Measurements from ENCODE around the gene CC2D1B. TPM values are rescaled to one million over a fixed set of nuclear protein-coding genes. Genes with fewer than 3 reads are reported as not detected.

The CC2D1B gene
- total RNA-seq, 2 donors from 2014 or later = 23.6 to 48.5 TPM

DNA sequence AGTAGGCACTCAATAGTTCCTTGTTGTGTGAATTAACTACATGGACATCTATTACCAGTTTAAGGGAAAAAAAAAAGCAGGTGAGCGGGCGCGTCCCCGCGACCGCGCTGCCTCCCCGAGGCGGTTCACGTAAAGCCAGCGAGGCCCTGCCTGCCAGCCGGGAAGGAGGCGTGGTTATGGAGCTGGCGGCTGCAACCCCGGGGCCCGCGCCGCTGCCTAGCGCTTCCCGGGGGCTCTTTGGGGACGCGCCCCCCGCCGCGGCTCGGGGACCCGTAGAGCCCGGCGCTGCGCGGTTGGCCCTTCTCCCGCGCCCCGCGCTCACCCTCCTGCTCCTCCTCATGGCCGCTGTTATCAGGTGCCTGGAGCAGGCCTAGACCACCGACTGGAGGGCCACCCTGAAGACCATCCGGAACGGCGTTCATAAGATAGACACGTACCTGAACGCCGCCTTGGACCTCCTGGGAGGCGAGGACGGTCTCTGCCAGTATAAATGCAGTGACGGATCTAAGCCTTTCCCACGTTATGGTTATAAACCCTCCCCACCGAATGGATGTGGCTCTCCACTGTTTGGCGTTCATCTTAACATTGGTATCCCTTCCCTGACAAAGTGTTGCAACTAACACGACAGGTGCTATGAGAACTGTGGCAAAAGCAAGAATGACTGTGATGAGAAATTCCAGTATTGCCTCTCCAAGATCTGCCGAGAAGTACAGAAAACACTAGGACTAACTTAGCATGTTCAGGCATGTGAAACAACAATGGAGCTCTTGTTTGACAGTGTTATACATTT is 2.6 kb upstream of the CC2D1B start:
- H3K9me3 ChIP-seq = no peaks in the 10 kb centered on the region
- no peaks in the 10 kb centered on the region for H3K36me3 ChIP-seq (replicated peaks in 1 of 2; ENCODE audit: insufficient read depth in 1 of 2, low read depth in 2 of 2)
- WGBS, 2 donors = 2 to 6% methylated on average over 29 to 50 of the region's 51 CpGs
- peak overlapping the region; percentile 28 to 86 (median 79) for H3K27ac ChIP-seq
- DNase-seq = peak; percentile 74 to 81 (median 76)
- no peaks in the 10 kb centered on the region for H3K27me3 ChIP-seq
- peak in 2 of 3 donors; percentile 27 to 32 for TF ChIP-seq POLR2A (IDR thresholded peaks at IDR 0.05)
- TF ChIP-seq, protein P1, sequence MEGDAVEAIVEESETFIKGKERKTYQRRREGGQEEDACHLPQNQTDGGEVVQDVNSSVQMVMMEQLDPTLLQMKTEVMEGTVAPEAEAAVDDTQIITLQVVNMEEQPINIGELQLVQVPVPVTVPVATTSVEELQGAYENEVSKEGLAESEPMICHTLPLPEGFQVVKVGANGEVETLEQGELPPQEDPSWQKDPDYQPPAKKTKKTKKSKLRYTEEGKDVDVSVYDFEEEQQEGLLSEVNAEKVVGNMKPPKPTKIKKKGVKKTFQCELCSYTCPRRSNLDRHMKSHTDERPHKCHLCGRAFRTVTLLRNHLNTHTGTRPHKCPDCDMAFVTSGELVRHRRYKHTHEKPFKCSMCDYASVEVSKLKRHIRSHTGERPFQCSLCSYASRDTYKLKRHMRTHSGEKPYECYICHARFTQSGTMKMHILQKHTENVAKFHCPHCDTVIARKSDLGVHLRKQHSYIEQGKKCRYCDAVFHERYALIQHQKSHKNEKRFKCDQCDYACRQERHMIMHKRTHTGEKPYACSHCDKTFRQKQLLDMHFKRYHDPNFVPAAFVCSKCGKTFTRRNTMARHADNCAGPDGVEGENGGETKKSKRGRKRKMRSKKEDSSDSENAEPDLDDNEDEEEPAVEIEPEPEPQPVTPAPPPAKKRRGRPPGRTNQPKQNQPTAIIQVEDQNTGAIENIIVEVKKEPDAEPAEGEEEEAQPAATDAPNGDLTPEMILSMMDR (IDR thresholded peaks at IDR 0.05) = peak in 3 of 7 experiments; percentile 7 to 15 (median 14)
- peaks cover 37% of the 10 kb centered on the region for H3K4me1 ChIP-seq
- intact Hi-C loops (cut with DNase I) = no loop called here
- ATAC-seq = peak; percentile 19
- peak overlapping the region; percentile 24 to 50 for H3K4me3 ChIP-seq

DNA sequence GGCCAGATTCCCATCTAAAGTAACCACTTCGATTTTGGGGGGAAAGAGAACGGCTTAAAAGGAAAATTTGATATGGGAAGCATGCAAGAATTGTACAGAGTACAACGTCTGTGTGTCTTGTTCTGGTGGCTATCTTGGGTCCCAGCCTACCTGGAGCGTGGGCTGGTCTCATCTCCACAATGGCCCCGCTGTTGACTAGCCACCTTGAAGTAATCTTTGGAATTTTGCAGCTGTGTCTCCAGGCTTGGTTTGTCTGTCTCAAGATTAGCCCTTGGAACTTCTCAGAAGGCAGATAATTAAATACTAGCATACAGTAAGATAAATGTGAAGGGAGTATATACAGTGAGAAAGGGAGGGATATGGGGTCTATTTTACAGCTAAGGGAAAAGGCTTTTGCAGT is 1.3 kb upstream of the CC2D1B start:
- ATAC-seq = no peak
- H3K9me3 ChIP-seq = no peaks in the 10 kb centered on the region
- no peak overlapping the region for H3K27ac ChIP-seq
- intact Hi-C loops (cut with DNase I) = no loop called here
- DNase-seq = no peak
- 87 to 97% methylated on average over 5 of the region's 5 CpGs for WGBS, 2 donors
- no peaks in the 10 kb centered on the region for H3K36me3 ChIP-seq (replicated peaks in 1 of 2; ENCODE audit: insufficient read depth in 1 of 2, low read depth in 2 of 2)
- H3K4me3 ChIP-seq = no peak overlapping the region
- H3K27me3 ChIP-seq = no peaks in the 10 kb centered on the region
- H3K4me1 ChIP-seq = peaks cover 41% of the 10 kb centered on the region
- no peak for TF ChIP-seq POLR2A (IDR thresholded peaks at IDR 0.05)
- TF ChIP-seq, protein P1 (IDR thresholded peaks at IDR 0.05) = no peak

DNA sequence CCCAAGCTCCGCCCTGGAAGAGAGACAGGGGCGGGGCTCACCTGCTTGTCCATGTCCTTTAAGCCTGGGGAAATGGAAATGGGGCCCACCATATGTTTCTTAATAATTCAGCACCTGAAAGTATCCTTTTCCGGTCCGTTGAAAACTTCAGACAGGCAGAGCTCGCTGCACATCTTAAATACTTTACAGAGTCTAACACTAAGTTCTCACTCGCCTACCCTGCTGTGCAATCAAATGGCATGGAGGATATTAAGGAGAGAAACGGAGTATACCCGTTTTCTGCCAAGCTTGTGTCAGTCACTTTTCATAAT is 467 bp upstream of the CC2D1B start:
- H3K27me3 ChIP-seq = no peaks in the 10 kb centered on the region
- ATAC-seq (no peak), DNase-seq (no peak)
- H3K27ac ChIP-seq = peak overlapping the region; percentile 53 to 94 (median 88)
- H3K9me3 ChIP-seq = no peaks in the 10 kb centered on the region
- intact Hi-C loops (cut with DNase I) = no loop called here
- 15 to 19% methylated on average over 8 of the region's 8 CpGs for WGBS, 2 donors
- TF ChIP-seq, protein P1 (IDR thresholded peaks at IDR 0.05) = no peak
- no peak for TF ChIP-seq POLR2A (IDR thresholded peaks at IDR 0.05)
- no peak overlapping the region for H3K4me3 ChIP-seq
- H3K36me3 ChIP-seq (replicated peaks in 1 of 2; ENCODE audit: insufficient read depth in 1 of 2, low read depth in 2 of 2) = peaks cover 0 to 2% of the 10 kb centered on the region in 2 donors
- H3K4me1 ChIP-seq = peaks cover 41% of the 10 kb centered on the region

DNA sequence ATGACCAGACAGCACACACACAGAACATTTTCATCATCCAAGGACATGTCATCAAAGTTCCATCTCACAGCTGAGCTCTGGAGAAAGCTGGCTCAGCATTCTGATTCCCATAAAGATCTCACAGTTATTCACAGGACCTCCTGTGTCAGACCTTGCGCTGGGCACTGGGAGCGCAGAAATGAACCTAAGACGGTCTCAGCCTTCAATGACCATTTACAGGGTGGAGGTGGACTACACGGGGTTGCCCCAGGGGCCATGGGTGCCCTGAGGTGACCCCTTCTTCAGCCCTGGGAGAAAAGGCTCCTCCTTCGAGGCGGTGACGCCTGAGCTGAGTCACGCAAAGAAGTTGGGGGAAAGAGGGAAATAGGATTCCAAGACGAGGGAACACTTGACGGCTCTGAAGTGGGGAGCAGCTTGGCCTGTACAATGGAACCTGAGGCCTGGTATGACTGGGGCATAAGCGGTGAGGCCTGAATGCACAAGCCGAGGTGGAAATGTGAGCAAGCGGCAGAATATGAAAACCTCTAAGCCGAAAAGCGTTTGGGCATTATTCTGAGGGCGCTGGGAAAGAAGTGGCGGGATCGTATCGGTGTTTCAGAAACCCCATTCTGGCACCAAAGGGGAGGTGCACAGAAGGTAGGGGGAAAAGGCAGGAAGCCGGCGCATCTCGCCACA is 797 bp downstream of the CC2D1B start:
- ATAC-seq (no peak), DNase-seq (peak; percentile 51 to 59 (median 55))
- H3K36me3 ChIP-seq (replicated peaks in 1 of 2; ENCODE audit: insufficient read depth in 1 of 2, low read depth in 2 of 2) = peaks cover 9 to 12% of the 10 kb centered on the region in 2 donors
- WGBS, 2 donors = 5 to 12% methylated on average over 21 to 22 of the region's 22 CpGs
- TF ChIP-seq, protein P1 (IDR thresholded peaks at IDR 0.05) = no peak
- no peak for TF ChIP-seq POLR2A (IDR thresholded peaks at IDR 0.05)
- H3K27me3 ChIP-seq = no peaks in the 10 kb centered on the region
- intact Hi-C loops (cut with DNase I) = no loop called here
- H3K4me1 ChIP-seq = peaks cover 41% of the 10 kb centered on the region
- H3K4me3 ChIP-seq = peak overlapping the region; percentile 86 to 87
- H3K27ac ChIP-seq = peak overlapping the region; percentile 82 to 94 (median 92)
- no peaks in the 10 kb centered on the region for H3K9me3 ChIP-seq

All from body of pancreas (tissue), 4 donors.